Gastroesophageal sphincter (tissue), 4 donors: ENCODE data around the gene BDP1. TPM values are rescaled to one million over a fixed set of nuclear protein-coding genes. Genes with fewer than 3 reads are reported as not detected.
"Not testable (repeated sequence)": the region's sequence is repeated elsewhere in the genome, so short reads cannot be mapped to it uniquely, and the experiment has no call there.

Experiments
- ATAC-seq: fragments of 150-250 bp; one replicate; pipeline ENCODE4 v1.9.1; 2016; ENCODE audit warnings: mild to moderate bottlenecking, moderate library complexity
- H3K27ac ChIP-seq, 4 donors: fragments of 200-600 bp; sonication (generic) in 3 of 4; 1 replicate in 3 of 4; 2 replicates in 1 of 4; pipeline ENCODE4 v1.5.1; 2016 to 2019
- H3K27me3 ChIP-seq: fragments of 200-600 bp; sonication (generic); one replicate; pipeline ENCODE4 v1.5.1; 2019
- H3K36me3 ChIP-seq, 2 donors: fragments of 200-600 bp; sonication (generic); one replicate each; pipeline ENCODE4 v1.5.1; 2019; ENCODE audit warnings: control low read depth in 1 of 2
- H3K4me1 ChIP-seq, 3 donors: fragments of 200-600 bp; sonication (generic); 1 replicate in 2 of 3; 2 replicates in 1 of 3; pipeline ENCODE4 v1.5.1; 2016 to 2019; ENCODE audit warnings: control low read depth in 2 of 3
- H3K4me3 ChIP-seq, 2 donors: fragments of 200-600 bp; sonication (generic); one replicate each; pipeline ENCODE4 v1.5.1; 2019; ENCODE audit warnings: mild to moderate bottlenecking in 1 of 2, moderate library complexity in 1 of 2
- H3K9me3 ChIP-seq, 3 donors: fragments of 200-600 bp; sonication (generic); one replicate each; pipeline ENCODE4 v1.5.1; 2017 to 2019; ENCODE audit warnings: control low read depth in 2 of 3
- EP300 ChIP-seq: sonication (generic); formaldehyde crosslinking; IDR thresholded peaks from one replicate; pipeline ENCODE4 v1.6.1; 2017; ENCODE audit warnings: antibody characterized with exemption, mild to moderate bottlenecking
- POLR2A ChIP-seq, 2 donors: fragments of 450-650 bp; IDR thresholded peaks; one replicate each; pipeline ENCODE4 v1.6.1; 2017; ENCODE audit warnings: antibody characterized with exemption in 2 of 2, mild to moderate bottlenecking in 2 of 2, moderate library complexity in 1 of 2
- POLR2AphosphoS5 ChIP-seq: sonication (generic); formaldehyde crosslinking; IDR thresholded peaks from one replicate; pipeline ENCODE4 v1.6.1; 2017; ENCODE audit warnings: antibody characterized with exemption
- WGBS, 2 donors: methylation state at CpG; one replicate each; pipeline ENCODE4 v1.1.5; 2018; ENCODE audit warnings: low coverage in 1 of 2; 5-methylcytosine and 5-hydroxymethylcytosine counted together
- total RNA-seq, 4 donors: library from RNA; depleted of rRNA; stranded (reverse); fragments of >200 nt; gene quantifications; one replicate each; pipeline ENCODE4 v1.1.0, GENCODE V29; 2016
- TF ChIP-seq, protein P1 (sequence below), 4 experiments: fragments of 200-600 bp in 2 of 4; fragments of 450-650 bp in 2 of 4; sonication (generic) in 1 of 4; IDR thresholded peaks; one replicate each; pipeline ENCODE4 v1.5.1; 2017 to 2019; ENCODE audit warnings: antibody characterized with exemption in 4 of 4, mild to moderate bottlenecking in 2 of 4, moderate library complexity in 2 of 4

BDP1 gene
- total RNA-seq, 4 donors from 2014 or later = 26.1 to 48.9 (median 31.6) TPM

DNA sequence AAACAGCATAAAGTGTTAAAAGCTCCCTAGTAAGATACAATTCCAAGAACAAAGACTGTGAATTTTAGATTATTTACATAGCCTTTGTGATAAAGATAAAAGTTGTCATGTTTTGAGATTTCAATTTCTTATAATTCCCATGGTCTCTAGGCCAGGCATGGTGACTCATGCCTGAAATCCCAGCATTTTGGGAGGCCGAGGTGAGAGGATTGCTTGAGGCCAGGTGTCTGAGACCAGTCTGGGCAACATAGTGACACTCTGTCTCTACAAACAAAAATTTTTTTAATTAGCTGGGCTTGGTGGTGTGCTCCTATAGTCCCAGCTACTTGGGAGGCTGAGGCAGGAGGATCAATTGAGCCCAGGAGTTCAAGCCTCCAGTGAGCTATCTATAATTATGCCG is 48.1 kb downstream of the BDP1 start:
- Histone ChIP-seq H3K27me3 (no peaks in the 10 kb centered on the region), H3K4me1 (no peaks in the 10 kb centered on the region), H3K4me3 (no peak overlapping the region), H3K9me3 (no peaks in the 10 kb centered on the region), H3K36me3 (peaks cover 8 to 96% of the 10 kb centered on the region in 2 donors), H3K27ac (no peak overlapping the region)
- TF ChIP-seq, protein P1, sequence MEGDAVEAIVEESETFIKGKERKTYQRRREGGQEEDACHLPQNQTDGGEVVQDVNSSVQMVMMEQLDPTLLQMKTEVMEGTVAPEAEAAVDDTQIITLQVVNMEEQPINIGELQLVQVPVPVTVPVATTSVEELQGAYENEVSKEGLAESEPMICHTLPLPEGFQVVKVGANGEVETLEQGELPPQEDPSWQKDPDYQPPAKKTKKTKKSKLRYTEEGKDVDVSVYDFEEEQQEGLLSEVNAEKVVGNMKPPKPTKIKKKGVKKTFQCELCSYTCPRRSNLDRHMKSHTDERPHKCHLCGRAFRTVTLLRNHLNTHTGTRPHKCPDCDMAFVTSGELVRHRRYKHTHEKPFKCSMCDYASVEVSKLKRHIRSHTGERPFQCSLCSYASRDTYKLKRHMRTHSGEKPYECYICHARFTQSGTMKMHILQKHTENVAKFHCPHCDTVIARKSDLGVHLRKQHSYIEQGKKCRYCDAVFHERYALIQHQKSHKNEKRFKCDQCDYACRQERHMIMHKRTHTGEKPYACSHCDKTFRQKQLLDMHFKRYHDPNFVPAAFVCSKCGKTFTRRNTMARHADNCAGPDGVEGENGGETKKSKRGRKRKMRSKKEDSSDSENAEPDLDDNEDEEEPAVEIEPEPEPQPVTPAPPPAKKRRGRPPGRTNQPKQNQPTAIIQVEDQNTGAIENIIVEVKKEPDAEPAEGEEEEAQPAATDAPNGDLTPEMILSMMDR (IDR thresholded peaks at IDR 0.05) = no peak
- no peak for TF ChIP-seq EP300
- no peak for TF ChIP-seq POLR2A (IDR thresholded peaks at IDR 0.05)
- no peak for TF ChIP-seq POLR2AphosphoS5
- ATAC-seq = no peak
- 89 to 100% methylated on average over 1 of the region's 2 CpGs for WGBS, 2 donors

DNA sequence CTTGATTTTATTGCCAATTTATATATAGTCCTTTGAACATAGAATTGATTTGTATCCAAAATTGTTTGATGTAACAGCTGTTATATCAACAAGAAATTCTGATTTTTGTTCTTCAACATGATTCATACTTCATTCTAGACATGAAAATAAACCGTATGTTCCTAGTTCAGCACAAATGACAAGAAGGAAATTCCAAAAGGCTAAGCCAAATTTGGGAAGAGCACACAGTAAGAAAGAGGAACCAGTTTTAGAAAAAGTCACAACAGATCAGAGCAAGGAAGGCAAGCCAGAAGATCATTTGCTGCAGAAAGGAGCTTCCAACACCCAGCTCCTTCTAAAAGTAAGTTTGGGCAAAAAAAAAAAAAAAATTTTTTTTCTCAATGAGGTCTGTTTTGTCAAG is 66.7 kb downstream of the BDP1 start:
- Histone ChIP-seq H3K4me3 (no peak overlapping the region), H3K27ac (no peak overlapping the region), H3K36me3 (peaks cover 0 to 90% of the 10 kb centered on the region in 2 donors), H3K4me1 (no peaks in the 10 kb centered on the region), H3K9me3 (no peaks in the 10 kb centered on the region), H3K27me3 (no peaks in the 10 kb centered on the region)
- 40 to 64% methylated on average over 1 of the region's 1 CpG for WGBS, 2 donors
- ATAC-seq = no peak
- TF ChIP-seq POLR2AphosphoS5 (no peak), EP300 (no peak), POLR2A (IDR thresholded peaks at IDR 0.05) (no peak)
- TF ChIP-seq, protein P1 (IDR thresholded peaks at IDR 0.05) = no peak

DNA sequence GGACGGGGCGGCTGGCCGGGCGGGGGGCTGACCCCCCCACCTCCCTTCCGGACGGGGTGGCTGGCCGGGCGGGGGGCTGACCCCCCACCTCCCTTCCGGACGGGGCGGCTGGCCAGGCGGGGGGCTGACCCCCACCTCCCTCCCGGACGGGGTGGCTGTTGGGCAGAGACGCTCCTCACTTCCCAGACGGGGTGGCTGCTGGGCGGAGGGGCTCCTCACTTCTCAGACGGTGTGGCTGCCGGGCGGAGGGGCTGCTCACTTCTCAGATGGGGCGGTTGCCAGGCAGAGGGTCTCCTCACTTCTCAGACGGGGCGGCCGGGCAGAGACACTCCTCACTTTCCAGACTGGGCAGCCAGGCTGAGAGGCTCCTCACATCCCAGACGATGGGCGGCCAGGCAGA is 70.2 kb downstream of the BDP1 start:
- H3K27me3 ChIP-seq, H3K9me3 ChIP-seq, H3K4me3 ChIP-seq, H3K4me1 ChIP-seq, H3K27ac ChIP-seq, ATAC-seq: not testable (repeated sequence)
- peaks cover 0 to 82% of the 10 kb centered on the region in 2 donors for H3K36me3 ChIP-seq
- WGBS, 2 donors = no CpG with 5 or more reads among the region's 26 CpGs

DNA sequence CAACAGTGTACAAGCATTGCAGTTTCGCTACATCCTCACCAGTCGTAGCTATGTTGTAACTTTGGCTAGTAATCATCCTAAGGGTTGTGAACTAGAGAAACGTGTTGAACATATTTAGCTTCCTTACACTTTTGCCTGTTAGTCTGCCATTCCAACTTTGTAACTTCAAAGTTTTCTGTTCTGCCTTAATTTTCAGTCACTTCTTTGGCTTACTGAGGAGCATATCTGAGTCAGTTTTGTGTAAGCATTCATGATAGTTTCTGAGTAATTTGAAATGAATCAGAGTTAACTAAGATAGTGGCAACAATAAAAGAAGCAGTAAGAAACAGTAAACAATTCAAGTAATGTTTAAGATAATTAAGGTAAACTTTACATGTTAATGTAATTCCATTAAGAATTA is 72.8 kb downstream of the BDP1 start:
- H3K4me1 ChIP-seq = no peaks in the 10 kb centered on the region
- ATAC-seq = no peak
- H3K4me3 ChIP-seq = no peak overlapping the region
- no peaks in the 10 kb centered on the region for H3K9me3 ChIP-seq
- no peaks in the 10 kb centered on the region for H3K27me3 ChIP-seq
- 50 to 80% methylated on average over 3 of the region's 3 CpGs for WGBS, 2 donors
- peaks cover 0 to 71% of the 10 kb centered on the region in 2 donors for H3K36me3 ChIP-seq
- H3K27ac ChIP-seq = no peak overlapping the region
- TF ChIP-seq EP300 (no peak), POLR2AphosphoS5 (no peak), POLR2A (IDR thresholded peaks at IDR 0.05) (no peak)
- TF ChIP-seq, protein P1 (IDR thresholded peaks at IDR 0.05) = no peak

DNA sequence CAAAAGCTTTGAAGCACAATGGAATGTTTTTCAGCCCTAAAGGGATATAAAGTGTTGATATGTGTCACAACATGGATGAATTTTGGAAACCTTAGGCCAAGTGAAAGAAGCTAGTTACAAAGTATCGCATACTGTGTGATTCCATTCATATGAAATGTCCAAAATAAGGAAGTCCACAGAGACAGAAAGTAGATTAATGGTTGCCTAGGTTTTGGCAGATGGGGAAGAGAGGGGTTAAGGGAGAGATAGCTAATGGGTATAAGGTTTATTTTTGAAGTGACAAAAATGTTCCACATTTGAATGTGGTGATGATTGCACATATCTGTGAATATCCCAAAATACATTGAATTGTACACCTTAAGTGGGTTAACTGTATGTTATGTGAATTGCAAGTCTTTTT is 74.2 kb downstream of the BDP1 start:
- H3K4me1 ChIP-seq = no peaks in the 10 kb centered on the region
- WGBS, 2 donors = 69 to 93% methylated on average over 1 of the region's 1 CpG
- TF ChIP-seq, protein P1 (IDR thresholded peaks at IDR 0.05) = no peak
- no peak for TF ChIP-seq EP300
- no peak for TF ChIP-seq POLR2AphosphoS5
- no peak overlapping the region for H3K27ac ChIP-seq
- no peak overlapping the region for H3K4me3 ChIP-seq
- H3K36me3 ChIP-seq = peaks cover 0 to 69% of the 10 kb centered on the region in 2 donors
- H3K27me3 ChIP-seq = no peaks in the 10 kb centered on the region
- no peak for ATAC-seq
- H3K9me3 ChIP-seq = no peaks in the 10 kb centered on the region

DNA sequence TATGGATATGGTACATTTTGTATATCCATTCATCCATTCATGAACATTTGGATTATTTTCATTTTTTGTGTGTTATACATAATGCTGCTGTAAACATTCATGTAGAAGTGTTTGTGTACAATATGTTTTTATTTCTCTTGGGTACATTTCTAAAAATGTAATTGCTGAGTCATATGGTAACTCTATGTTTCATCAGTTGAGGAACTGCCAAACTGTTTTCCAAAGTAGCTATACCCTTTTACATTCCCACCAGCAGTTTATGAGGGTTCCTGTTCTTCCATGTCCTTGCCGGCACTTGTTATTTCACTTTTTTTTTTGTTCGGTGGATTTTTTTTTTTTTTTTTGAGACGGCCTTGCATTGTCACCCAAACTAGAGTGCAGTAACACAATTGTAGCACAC is 77.7 kb downstream of the BDP1 start:
- Histone ChIP-seq H3K9me3 (no peaks in the 10 kb centered on the region), H3K4me3 (no peak overlapping the region), H3K27ac (no peak overlapping the region), H3K36me3 (peaks cover 0 to 67% of the 10 kb centered on the region in 2 donors), H3K27me3 (no peaks in the 10 kb centered on the region), H3K4me1 (no peaks in the 10 kb centered on the region)
- peak; percentile 31 for ATAC-seq
- WGBS, 2 donors = 45 to 92% methylated on average over 2 to 3 of the region's 3 CpGs
- TF ChIP-seq, protein P1 (IDR thresholded peaks at IDR 0.05) = no peak
- TF ChIP-seq POLR2A (IDR thresholded peaks at IDR 0.05) (no peak), EP300 (no peak), POLR2AphosphoS5 (no peak)
